Calu3 (cell line): ENCODE measurements around the gene COL19A1. TPM values are rescaled to one million over a fixed set of nuclear protein-coding genes. Genes with fewer than 3 reads are reported as not detected.

Experiments used
- Bru-seq: library from RNA; stranded (reverse); fragments of 400-500 nt; gene quantifications from one replicate; lab custom pipeline; 2021; lab: Mats Ljungman, UMichigan
- BruChase-seq, 2 experiments: library from RNA; stranded (reverse); fragments of 400-500 nt; gene quantifications; one replicate each; lab custom pipeline; 2021; lab: Mats Ljungman, UMichigan
- BruUV-seq: library from RNA; stranded (reverse); fragments of 400-500 nt; replicated peaks from 2 replicates; lab custom pipeline; 2021; lab: Mats Ljungman, UMichigan
- CTCF ChIA-PET: fragments of 300-600 bp; sonication (Branson Sonifier 250); formaldehyde crosslinking; loops from one replicate; lab custom pipeline; 2022; ENCODE audit warnings: antibody characterized with exemption; lab: Charles Lee
- DNase-seq: peaks from one replicate; pipeline ENCODE4 v3.0.0; 2022
- H3K27ac Mint-ChIP-seq: one replicate; pipeline ENCODE4 v1.8.0; 2022; ENCODE audit warnings: mixed read lengths; ENCODE audit not compliant: unreplicated experiment
- H3K27me3 Mint-ChIP-seq: one replicate; pipeline ENCODE4 v1.8.0; 2022; ENCODE audit warnings: mixed read lengths; ENCODE audit not compliant: unreplicated experiment
- H3K36me3 Mint-ChIP-seq: one replicate; pipeline ENCODE4 v1.8.0; 2022; ENCODE audit warnings: mild to moderate bottlenecking, moderate library complexity, mixed read lengths; ENCODE audit not compliant: insufficient read depth, unreplicated experiment
- H3K4me1 Mint-ChIP-seq: one replicate; pipeline ENCODE4 v1.8.0; 2022; ENCODE audit warnings: mild to moderate bottlenecking, low read depth, mixed read lengths; ENCODE audit not compliant: unreplicated experiment
- H3K4me3 Mint-ChIP-seq: one replicate; pipeline ENCODE4 v1.8.0; 2022; ENCODE audit warnings: mild to moderate bottlenecking, low read depth, moderate library complexity, mixed read lengths; ENCODE audit not compliant: unreplicated experiment
- H3K9me3 Mint-ChIP-seq: one replicate; pipeline ENCODE4 v1.8.0; 2022; ENCODE audit warnings: low read depth, mixed read lengths; ENCODE audit not compliant: unreplicated experiment
- CTCF ChIP-seq: fragments of 200-600 bp; IDR thresholded peaks from one replicate; pipeline ENCODE4 v1.8.0; 2022; ENCODE audit warnings: antibody characterized with exemption; ENCODE audit not compliant: unreplicated experiment
- intact Hi-C: fragments of 100-400 bp; cut with micrococcal nuclease; formaldehyde crosslinking; loops from one replicate; pipeline ENCODE4 v1.10.0; 2022; ENCODE audit not compliant: unreplicated experiment
- long read RNA-seq: library from polyadenylated mRNA; stranded (forward); transcript quantifications from one replicate; pipeline ENCODE4 v2.0.0, GENCODE V29; 2022
- total RNA-seq: library from RNA; stranded (reverse); gene quantifications from 2 replicates; pipeline ENCODE4 v1.2.3, GENCODE V29; 2022

The COL19A1 gene
- total RNA-seq (not detected in 2 replicates), Bru-seq, nascent RNA (percentile 6 among the genes with signal in this experiment), BruChase-seq, experiment 1, labeled RNA remaining after a 6-hour chase (percentile 6 among the genes with signal in this experiment), BruChase-seq, experiment 2, labeled RNA remaining after a 2-hour chase (percentile 4 among the genes with signal in this experiment)
- long read RNA-seq: 0 reads

- no peaks in the 10 kb centered on the region for H3K9me3 Mint-ChIP-seq
- CTCF ChIA-PET: interaction anchor here (0.6 to 1.5 kb wide), 3 partner anchors 69 to 1499 kb away, joined by 3 to 5 read pairs (median 3); partner anchors contain the start of gene LMBRD1
- H3K4me1 Mint-ChIP-seq: peaks cover 19% of the 10 kb centered on the region
- peaks cover 43% of the 10 kb centered on the region for H3K27me3 Mint-ChIP-seq
- intact Hi-C loops: loop anchor here (5.0 kb wide), 1 partner anchor 134 kb away; no protein-coding TSS in a partner anchor
- no TSS peak for BruUV-seq
- H3K27ac Mint-ChIP-seq: peak within 1 kb of the TSS; percentile 51
- no peak for TF ChIP-seq CTCF
- peak; percentile 36 for DNase-seq
- peak within 1 kb of the TSS; percentile 83 for H3K4me3 Mint-ChIP-seq
- peaks cover 11% of the 10 kb centered on the region for H3K36me3 Mint-ChIP-seq
Observed at GRCh38 chr6:69866351-69866769, at the start of gene COL19A1. Gene COL19A1, plus strand, starts transcription at chr6:69866556. Its CDS starts 13,012 bp downstream, at chr6:69879568.

DNA sequence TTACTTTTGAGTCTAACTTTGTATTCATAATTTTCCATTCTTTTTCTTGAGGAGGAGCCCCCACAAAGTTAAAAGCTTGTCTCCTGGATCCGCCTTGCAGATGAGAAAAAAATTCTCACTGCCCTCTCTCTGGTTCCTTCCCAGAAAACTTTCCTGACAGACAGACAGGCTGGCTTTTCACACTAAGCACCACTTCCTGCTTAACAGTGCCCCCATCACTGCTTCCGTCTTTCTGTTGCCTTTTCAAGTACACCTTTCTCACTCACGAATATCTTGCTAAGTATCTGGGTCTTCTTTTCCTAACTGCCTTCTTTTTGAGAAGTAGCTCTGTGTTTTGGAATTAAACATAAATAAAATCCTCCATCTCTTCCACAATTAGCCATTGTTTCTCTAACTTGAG is 49.8 kb upstream of the COL19A1 start:
- H3K4me3 Mint-ChIP-seq: no peak overlapping the region
- no peaks in the 10 kb centered on the region for H3K27me3 Mint-ChIP-seq
- no peak overlapping the region for H3K27ac Mint-ChIP-seq
- peaks cover 2% of the 10 kb centered on the region for H3K9me3 Mint-ChIP-seq
- no peak for DNase-seq
- CTCF ChIA-PET: no interaction called here
- BruUV-seq: no TSS peak
- TF ChIP-seq CTCF: no peak
- peaks cover 16% of the 10 kb centered on the region for H3K4me1 Mint-ChIP-seq
- intact Hi-C loops: no loop called here
- no peaks in the 10 kb centered on the region for H3K36me3 Mint-ChIP-seq

DNA sequence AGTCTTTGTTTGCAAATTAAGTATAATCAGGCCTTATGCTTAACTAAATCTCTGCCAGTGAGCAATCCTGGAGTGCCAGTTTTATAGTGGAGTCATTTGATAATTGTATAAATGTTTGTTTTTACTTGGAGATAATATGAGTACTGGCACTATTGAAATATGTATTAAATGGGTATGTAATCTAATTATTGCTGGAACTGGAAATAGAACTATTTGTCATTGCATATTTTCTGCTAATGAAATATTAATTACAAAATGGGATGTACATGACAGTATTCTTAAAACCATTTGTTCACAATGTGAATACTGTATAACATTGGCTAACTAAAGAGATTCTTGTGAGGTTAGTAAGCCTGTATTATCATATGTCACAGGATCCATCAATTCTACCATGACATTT is 49.0 kb upstream of the COL19A1 start:
- no peak overlapping the region for H3K27ac Mint-ChIP-seq
- no peak for DNase-seq
- CTCF ChIA-PET: no interaction called here
- no TSS peak for BruUV-seq
- H3K9me3 Mint-ChIP-seq: peaks cover 2% of the 10 kb centered on the region
- H3K4me3 Mint-ChIP-seq: no peak overlapping the region
- intact Hi-C loops: no loop called here
- H3K36me3 Mint-ChIP-seq: no peaks in the 10 kb centered on the region
- no peaks in the 10 kb centered on the region for H3K27me3 Mint-ChIP-seq
- no peak for TF ChIP-seq CTCF
- H3K4me1 Mint-ChIP-seq: peaks cover 16% of the 10 kb centered on the region

- CTCF ChIA-PET: interaction anchor here (0.7 kb wide), 1 partner anchor 391 kb away, joined by 6 read pairs; no protein-coding TSS in a partner anchor
- BruUV-seq: no TSS peak
- Mint-ChIP-seq H3K4me3 (no peak overlapping the region), H3K27me3 (no peaks in the 10 kb centered on the region), H3K4me1 (peaks cover 7% of the 10 kb centered on the region), H3K9me3 (peaks cover 2% of the 10 kb centered on the region), H3K27ac (no peak overlapping the region), H3K36me3 (no peaks in the 10 kb centered on the region)
- no peak for TF ChIP-seq CTCF
- intact Hi-C loops: no loop called here
- no peak for DNase-seq
Observed at GRCh38 chr6:69818223-69818930, 48.0 kb upstream of the COL19A1 start.
